KMS-11 (cell line): ENCODE measurements around the gene STAT5A.
"Not testable (repeated sequence)": the region's sequence is repeated elsewhere in the genome, so short reads cannot be mapped to it uniquely, and the experiment has no call there.

Source experiments
- H2AFZ ChIP-seq: fragments of 200-600 bp; sonication (generic); 2 replicates; pipeline ENCODE4 v1.6.1; 2016; ENCODE audit warnings: antibody characterized with exemption, mixed run types, low read depth
- H3K27ac ChIP-seq: fragments of 200-600 bp; sonication (generic); 2 replicates; pipeline ENCODE4 v1.6.1; 2016; ENCODE audit warnings: mild to moderate bottlenecking, mixed run types
- H3K27me3 ChIP-seq: fragments of 200-600 bp; sonication (generic); 2 replicates; pipeline ENCODE4 v1.6.1; 2017; ENCODE audit warnings: mild to moderate bottlenecking, low read depth, mixed run types, moderate library complexity; ENCODE audit not compliant: insufficient read depth
- H3K36me3 ChIP-seq: fragments of 200-600 bp; sonication (generic); 2 replicates; pipeline ENCODE4 v1.6.1; 2017; ENCODE audit warnings: mild to moderate bottlenecking, mixed run types; ENCODE audit not compliant: insufficient read depth
- H3K4me1 ChIP-seq: fragments of 200-600 bp; sonication (generic); 2 replicates; pipeline ENCODE4 v1.6.1; 2016; ENCODE audit warnings: mild to moderate bottlenecking, low read depth, mixed run types; ENCODE audit not compliant: poor library complexity, severe bottlenecking
- H3K4me2 ChIP-seq: fragments of 200-600 bp; sonication (generic); 2 replicates; pipeline ENCODE4 v1.7.0; 2016; ENCODE audit warnings: mild to moderate bottlenecking, mixed run types
- H3K4me3 ChIP-seq: fragments of 200-600 bp; sonication (generic); IDR thresholded peaks from 2 replicates; pipeline ENCODE4 v1.6.1; 2017; ENCODE audit warnings: low read depth, low read length, mixed read lengths; ENCODE audit not compliant: insufficient read depth
- H3K79me2 ChIP-seq: fragments of 200-600 bp; sonication (generic); 2 replicates; pipeline ENCODE4 v1.6.1; 2016; ENCODE audit warnings: low read depth, mixed run types; ENCODE audit not compliant: insufficient read depth
- H3K9ac ChIP-seq: fragments of 200-600 bp; sonication (generic); 2 replicates; pipeline ENCODE4 v1.6.1; 2016; ENCODE audit warnings: mild to moderate bottlenecking, mixed run types
- H4K20me1 ChIP-seq: fragments of 200-600 bp; sonication (generic); 2 replicates; pipeline ENCODE4 v1.6.1; 2016; ENCODE audit warnings: mild to moderate bottlenecking, mixed run types; ENCODE audit not compliant: insufficient read depth
- CTCF ChIP-seq: fragments of 200-600 bp; sonication (generic); conservative IDR thresholded peaks from 2 replicates; pipeline ENCODE4 v1.6.1; 2017; ENCODE audit warnings: low read depth, mild to moderate bottlenecking, antibody characterized with exemption, low read length, moderate library complexity, mixed read lengths

Gene STAT5A

GRCh38 chr17:42354956-42355843, 66.9 kb downstream of the STAT5A start:
- no peak for TF ChIP-seq CTCF
- peaks cover 9% of the 10 kb centered on the region for H3K4me1 ChIP-seq
- no peak overlapping the region for H3K4me2 ChIP-seq
- H3K79me2 ChIP-seq, result no peaks in the 10 kb centered on the region; the same call in 1 of the 2 replicates
- H3K4me3 ChIP-seq, result no peak overlapping the region
- no peaks in the 10 kb centered on the region for H3K36me3 ChIP-seq
- H3K27ac ChIP-seq, result no peak overlapping the region
- H4K20me1 ChIP-seq, result no peaks in the 10 kb centered on the region
- no peak overlapping the region for H3K9ac ChIP-seq
- no peak overlapping the region for H2AFZ ChIP-seq
- H3K27me3 ChIP-seq, result no peaks in the 10 kb centered on the region

GRCh38 chr17:42358434-42358833, 70.1 kb downstream of the STAT5A start:
- Histone ChIP-seq H4K20me1 (no peaks in the 10 kb centered on the region), H3K79me2 (peaks cover 4% of the 10 kb centered on the region; the same call in 1 of the 2 replicates)

GRCh38 chr17:42359133-42359532, 70.8 kb downstream of the STAT5A start:
- Histone ChIP-seq H4K20me1 (no peaks in the 10 kb centered on the region), H3K79me2 (peaks cover 8% of the 10 kb centered on the region; the same call in 1 of the 2 replicates), H3K27ac (no peak overlapping the region)

More at GRCh38 chr17:42358434-42358833, 70.1 kb downstream of the STAT5A start:
- peaks cover 6% of the 10 kb centered on the region for H3K4me1 ChIP-seq
- no peak for TF ChIP-seq CTCF
- H3K27ac ChIP-seq, result no peak overlapping the region
- no peaks in the 10 kb centered on the region for H3K27me3 ChIP-seq
- H3K4me2 ChIP-seq, result no peak overlapping the region
- no peak overlapping the region for H2AFZ ChIP-seq
- no peaks in the 10 kb centered on the region for H3K36me3 ChIP-seq
- H3K4me3 ChIP-seq, result no peak overlapping the region
- H3K9ac ChIP-seq, result no peak overlapping the region

GRCh38 chr17:42360388-42360787, 72.1 kb downstream of the STAT5A start:
- H3K4me3 ChIP-seq, H3K27me3 ChIP-seq, H3K79me2 ChIP-seq, H3K4me2 ChIP-seq, H3K9ac ChIP-seq, H3K27ac ChIP-seq, H4K20me1 ChIP-seq, H3K4me1 ChIP-seq, H2AFZ ChIP-seq, H3K36me3 ChIP-seq: not testable (repeated sequence)

More at GRCh38 chr17:42359133-42359532, 70.8 kb downstream of the STAT5A start:
- Histone ChIP-seq H3K36me3 (no peaks in the 10 kb centered on the region), H3K4me3 (no peak overlapping the region), H2AFZ (no peak overlapping the region), H3K27me3 (no peaks in the 10 kb centered on the region), H3K4me1 (peaks cover 6% of the 10 kb centered on the region), H3K4me2 (no peak overlapping the region), H3K9ac (no peak overlapping the region)
- no peak for TF ChIP-seq CTCF
